SK-N-SH (cell line): ENCODE measurements around the gene ABI3. TPM values are rescaled to one million over a fixed set of nuclear protein-coding genes. Genes with fewer than 3 reads are reported as not detected.

Experiments
- CTCF ChIA-PET: fragments of 300-600, 350-600 bp; formaldehyde crosslinking; extraction: SDS; loops from one replicate; lab custom pipeline; 2021; lab: Yijun Ruan, JAX
- POLR2A ChIA-PET: fragments of 350-600 bp; sonication (Branson Sonifier 250); formaldehyde crosslinking; extraction: SDS; loops from one replicate; lab custom pipeline; 2020; ENCODE audit warnings: antibody characterized with exemption, inconsistent platforms; lab: Yijun Ruan, JAX
- DNase-seq: peaks from one replicate; pipeline ENCODE4 v3.0.0; 2012
- H2AFZ ChIP-seq: fragments of 200-600 bp; sonication (generic); 2 replicates; pipeline ENCODE4 v1.8.1; 2016; ENCODE audit warnings: antibody characterized with exemption, mild to moderate bottlenecking, low read depth
- H3F3A ChIP-seq: fragments of 200-600 bp; sonication (generic); replicated peaks from 2 replicates; pipeline ENCODE3; 2016; ENCODE audit warnings: antibody characterized with exemption, mild to moderate bottlenecking; ENCODE audit not compliant: insufficient read depth
- H3K27ac ChIP-seq, 2 experiments: fragments of 200-500 bp in 1 of 2; fragments of 200-600 bp in 1 of 2; sonication (Bioruptor generic) in 1 of 2; sonication (generic), shearing (Covaris generic) in 1 of 2; 2 replicates each; pipeline versions ENCODE4 v1.5.1 to v1.6.1; 2014 to 2016; ENCODE audit warnings: low read depth in 2 of 2, inconsistent platforms in 1 of 2, low read length in 1 of 2, mild to moderate bottlenecking in 1 of 2, mixed read lengths in 1 of 2
- H3K27me3 ChIP-seq: fragments of 200-600 bp; sonication (generic), shearing (Covaris generic); 2 replicates; pipeline ENCODE4 v1.6.1; 2016; ENCODE audit warnings: mixed run types; ENCODE audit not compliant: insufficient read depth
- H3K36me3 ChIP-seq, 2 experiments: fragments of 200-500 bp in 1 of 2; fragments of 200-600 bp in 1 of 2; sonication (Bioruptor generic) in 1 of 2; sonication (generic) in 1 of 2; replicated peaks in 1 of 2; 2 replicates each; pipeline versions ENCODE3 to v1.5.1; 2014 to 2016; ENCODE audit warnings: low read length in 1 of 2, mild to moderate bottlenecking in 1 of 2; ENCODE audit not compliant: insufficient read depth in 2 of 2, control insufficient read depth in 1 of 2
- H3K4me1 ChIP-seq, 2 experiments: fragments of 200-500 bp in 1 of 2; fragments of 200-600 bp in 1 of 2; sonication (Bioruptor generic) in 1 of 2; sonication (generic), shearing (Covaris generic) in 1 of 2; 2 replicates each; pipeline versions ENCODE4 v1.5.1 to v1.6.1; 2014 to 2016; ENCODE audit warnings: low read depth in 1 of 2, low read length in 1 of 2, mixed run types in 1 of 2; ENCODE audit not compliant: insufficient read depth in 2 of 2, control insufficient read depth in 1 of 2
- H3K4me2 ChIP-seq: fragments of 200-600 bp; sonication (generic), shearing (Covaris generic); 2 replicates; pipeline ENCODE4 v1.6.1; 2017; ENCODE audit warnings: mixed run types
- H3K4me3 ChIP-seq, 2 experiments: fragments of 200-500 bp in 1 of 2; fragments of 200-600 bp in 1 of 2; sonication (Bioruptor generic) in 1 of 2; sonication (generic), shearing (Covaris generic) in 1 of 2; 2 replicates each; pipeline versions ENCODE4 v1.5.1 to v1.8.1; 2014 to 2016; ENCODE audit warnings: low read depth in 2 of 2, inconsistent platforms in 1 of 2, low read length in 1 of 2, mild to moderate bottlenecking in 1 of 2, mixed read lengths in 1 of 2, moderate library complexity in 1 of 2
- H3K79me2 ChIP-seq: fragments of 200-600 bp; sonication (generic); 2 replicates; pipeline ENCODE4 v1.8.1; 2017; ENCODE audit warnings: mild to moderate bottlenecking; ENCODE audit not compliant: insufficient read depth
- H3K9ac ChIP-seq: fragments of 200-600 bp; sonication (generic); 2 replicates; pipeline ENCODE4 v1.6.1; 2017; ENCODE audit warnings: mixed run types
- H3K9me2 ChIP-seq: fragments of 200-600 bp; sonication (generic); 2 replicates; pipeline ENCODE4 v1.6.1; 2017; ENCODE audit warnings: mixed run types
- H3K9me3 ChIP-seq: fragments of 200-600 bp; sonication (generic); 2 replicates; pipeline ENCODE4 v1.6.1; 2017; ENCODE audit warnings: mixed run types, mild to moderate bottlenecking, moderate library complexity
- H4K20me1 ChIP-seq: fragments of 200-600 bp; sonication (generic); 2 replicates; pipeline ENCODE4 v1.6.1; 2017; ENCODE audit warnings: mild to moderate bottlenecking, mixed run types; ENCODE audit not compliant: insufficient read depth
- CHD2 ChIP-seq: fragments of 150-350 bp; IDR thresholded peaks from 2 replicates; pipeline ENCODE4 v1.6.1; 2018; ENCODE audit warnings: low read length; ENCODE audit not compliant: partially characterized antibody
- CTCF ChIP-seq: fragments of 200-600 bp; sonication (generic); IDR thresholded peaks from 2 replicates; pipeline ENCODE4 v1.6.1; 2017; ENCODE audit warnings: antibody characterized with exemption, mild to moderate bottlenecking, moderate library complexity
- ELF1 ChIP-seq: IDR thresholded peaks from 2 replicates; pipeline ENCODE4 v1.4.0; 2012
- FOSL2 ChIP-seq: IDR thresholded peaks from 2 replicates; pipeline ENCODE4 v1.4.0; 2012; ENCODE audit warnings: low read depth, mild to moderate bottlenecking, moderate library complexity, borderline replicate concordance
- FOXJ3 ChIP-seq: sonication (generic); formaldehyde crosslinking; IDR thresholded peaks from 2 replicates; pipeline ENCODE4 v1.5.1; 2020; ENCODE audit warnings: mild to moderate bottlenecking, missing genetic modification reagents
- GABPA ChIP-seq: IDR thresholded peaks from 2 replicates; pipeline ENCODE4 v1.4.0; 2012; ENCODE audit warnings: low read depth, mild to moderate bottlenecking
- IRF3 ChIP-seq: fragments of 150-350 bp; IDR thresholded peaks from 2 replicates; pipeline ENCODE4 v1.6.1; 2016; ENCODE audit warnings: mild to moderate bottlenecking, low read depth, low read length
- JUND ChIP-seq: IDR thresholded peaks from 2 replicates; pipeline ENCODE4 v1.4.0; 2012
- NFIC ChIP-seq: IDR thresholded peaks from 2 replicates; pipeline ENCODE4 v1.4.0; 2012; ENCODE audit warnings: borderline replicate concordance
- NRF1 ChIP-seq: IDR thresholded peaks from 2 replicates; pipeline ENCODE4 v1.6.1; 2012; ENCODE audit warnings: low read depth, mild to moderate bottlenecking, low read length
- PBX3 ChIP-seq: IDR thresholded peaks from 2 replicates; pipeline ENCODE4; 2012
- POLR2AphosphoS5 ChIP-seq: IDR thresholded peaks from 2 replicates; pipeline ENCODE4 v1.6.1; 2012; ENCODE audit warnings: low read depth, low read length
- RAD21 ChIP-seq: IDR thresholded peaks from 2 replicates; pipeline ENCODE4 v1.6.1; 2012; ENCODE audit warnings: mild to moderate bottlenecking, low read length
- RCOR1 ChIP-seq: fragments of 150-350 bp; IDR thresholded peaks from 2 replicates; pipeline ENCODE4 v1.6.1; 2017; ENCODE audit warnings: antibody characterized with exemption, low read length
- REST ChIP-seq: IDR thresholded peaks from 2 replicates; pipeline ENCODE4 v1.6.1; 2012; ENCODE audit warnings: mild to moderate bottlenecking, low read depth, low read length, moderate library complexity
- RFX5 ChIP-seq: IDR thresholded peaks from 2 replicates; pipeline ENCODE4 v1.6.1; 2012; ENCODE audit warnings: mild to moderate bottlenecking, improper control_type of control experiment, low read length
- TAF1 ChIP-seq: IDR thresholded peaks from 2 replicates; pipeline ENCODE4 v1.6.1; 2012; ENCODE audit warnings: low read depth, mild to moderate bottlenecking, low read length, moderate library complexity, borderline replicate concordance
- TCF12 ChIP-seq: IDR thresholded peaks from 2 replicates; pipeline ENCODE4 v1.4.0; 2012
- USF2 ChIP-seq: fragments of 150-350 bp; IDR thresholded peaks from 2 replicates; pipeline ENCODE4 v1.6.1; 2017; ENCODE audit warnings: antibody characterized with exemption, low read length, low read depth, borderline replicate concordance
- WGBS: methylation state at CpG from one replicate; pipeline ENCODE4 v1.1.6; 2017; ENCODE audit warnings: low lambda C conversion rate; 5-methylcytosine and 5-hydroxymethylcytosine counted together
- polyA plus RNA-seq, 3 experiments: library from polyadenylated mRNA; depleted of rRNA; stranded (reverse); fragments of >200 nt; gene quantifications; 2 replicates each; pipeline ENCODE4 v1.2.3, GENCODE V29; 2012

The ABI3 gene
- polyA plus RNA-seq, 1 of the 3 experiments (the other 2 are of a cell fraction): 4.7 TPM

- TF ChIP-seq USF2: no peak
- no peak for TF ChIP-seq JUND
- TF ChIP-seq RFX5: peak; percentile 90
- no peak for TF ChIP-seq RAD21
- TF ChIP-seq POLR2AphosphoS5: no peak
- no peak for TF ChIP-seq TCF12
- TF ChIP-seq ELF1: no peak
- TF ChIP-seq GABPA: no peak
- TF ChIP-seq RCOR1: no peak; the same call in 1 of the 2 replicates
- peak; percentile 45; the same call in 1 of the 2 replicates for TF ChIP-seq NRF1
- TF ChIP-seq CTCF: no peak
- TF ChIP-seq NFIC: no peak
- no peak for TF ChIP-seq FOXJ3
Observed at GRCh38 chr17:49230636-49231562, 20.4 kb downstream of the ABI3 start, which contains the start of gene PHOSPHO1 (continued).

GRCh38 chr17:49231563-49231894 lies 21.0 kb downstream of the ABI3 start:
- H3K9me2 ChIP-seq: no peaks in the 10 kb centered on the region
- peaks cover 50% of the 10 kb centered on the region for H3K27me3 ChIP-seq
- H3K4me1 ChIP-seq: peaks cover 0 to 9% of the 10 kb centered on the region in 2 experiments; a peak in 1 of 4 replicates
- H3K27ac ChIP-seq: no peak overlapping the region
- H3K9ac ChIP-seq: no peak overlapping the region
- POLR2A ChIA-PET: no interaction called here
- 68% methylated on average over 7 of the region's 7 CpGs for WGBS
- peaks cover 6% of the 10 kb centered on the region for H3F3A ChIP-seq
- H4K20me1 ChIP-seq: no peaks in the 10 kb centered on the region
- no peaks in the 10 kb centered on the region for H3K79me2 ChIP-seq
- CTCF ChIA-PET: interaction anchor here (1.8 to 8.6 kb wide), 2 partner anchors 50 to 59 kb away, joined by 4 to 100 read pairs; no protein-coding TSS in a partner anchor
- DNase-seq: no peak
- no peaks in the 10 kb centered on the region for H3K9me3 ChIP-seq
- H3K4me2 ChIP-seq: peak overlapping the region; percentile 99
- H3K4me3 ChIP-seq: no peak overlapping the region
- H3K36me3 ChIP-seq: no peaks in the 10 kb centered on the region
- peak overlapping the region; percentile 81; the same call in 1 of the 2 replicates for H2AFZ ChIP-seq
- TF ChIP-seq REST: no peak
- TF ChIP-seq CTCF: no peak
- no peak for TF ChIP-seq IRF3
- no peak for TF ChIP-seq PBX3
- TF ChIP-seq FOSL2: no peak
- no peak for TF ChIP-seq CHD2
- no peak for TF ChIP-seq RCOR1
- no peak for TF ChIP-seq TCF12
- TF ChIP-seq TAF1: no peak
- TF ChIP-seq NRF1: no peak
